Right ventricle myocardium superior (tissue), 1 donor: ENCODE data around the gene MAP2K6. TPM values are rescaled to one million over a fixed set of nuclear protein-coding genes. Genes with fewer than 3 reads are reported as not detected.

Source experiments
- ATAC-seq: fragments of 200-7000 bp; cut with Tn5 transposase; one replicate; pipeline ENCODE4 v1.9.1; 2020; ENCODE audit warnings: mild to moderate bottlenecking; ENCODE audit not compliant: poor library complexity
- DNase-seq: peaks from one replicate; pipeline ENCODE4 v3.0.0-alpha.2; 2020
- intact Hi-C: fragments of 100-400 bp; cut with DNase I; formaldehyde crosslinking; loops from one replicate; pipeline ENCODE4 v1.11.2; 2022
- total RNA-seq: library from RNA; stranded (reverse); fragmentation: NEBNext Ultra II Directional; extraction: Animal tissue kit (Norgen Biotek cat#: 25700); gene quantifications from one replicate; pipeline ENCODE4 v1.2.1, GENCODE V29; 2021
- donor health status: DM: no; HTN: yes; CAD: no; lungs with severe emphysema.

The MAP2K6 gene
- total RNA-seq, 1 donor from 2014 or later = 2.8 TPM

DNA sequence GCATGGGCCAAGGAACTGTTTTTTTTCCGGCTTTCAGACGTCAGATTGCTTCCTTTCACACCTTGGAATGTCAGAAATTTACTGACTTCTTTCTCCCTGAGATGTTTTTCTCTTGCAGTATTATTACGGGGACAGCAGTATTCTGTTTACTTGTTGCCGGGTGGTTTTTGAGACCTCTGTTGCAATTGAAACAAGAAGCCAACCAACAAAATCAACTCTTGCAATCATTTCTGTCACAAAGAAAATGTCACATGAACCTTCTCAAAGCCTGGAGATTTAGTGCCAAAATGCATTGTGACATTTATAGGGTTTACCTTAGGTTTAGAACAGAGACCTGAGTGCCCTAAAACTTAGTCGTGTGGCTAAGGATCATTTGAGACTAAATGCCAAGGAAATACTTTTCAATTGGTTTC, 174.3 kb downstream of the MAP2K6 start:
- ATAC-seq (no peak), DNase-seq (no peak)
- intact Hi-C loops = no loop called here

DNA sequence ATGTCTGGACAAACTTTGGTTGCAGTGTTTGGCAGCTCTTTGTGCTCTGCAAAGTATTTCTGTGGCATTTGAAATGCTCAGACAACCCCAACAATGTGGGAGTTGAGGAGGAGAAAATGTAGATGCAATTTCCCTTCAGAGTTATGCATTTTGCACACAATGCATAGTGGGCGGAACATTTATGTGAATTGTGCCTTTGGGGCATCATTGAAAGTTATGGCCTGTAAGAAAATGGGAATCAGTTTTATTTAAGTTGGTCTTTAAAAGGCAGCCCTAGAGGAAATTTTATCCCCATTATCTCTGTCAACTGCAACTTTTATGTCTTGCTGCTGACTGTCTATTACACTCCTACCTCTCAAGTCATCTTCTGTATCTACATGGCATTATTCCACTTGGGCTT, 176.2 kb downstream of the MAP2K6 start:
- DNase-seq (no peak), ATAC-seq (no peak)
- intact Hi-C loops = no loop called here

DNA sequence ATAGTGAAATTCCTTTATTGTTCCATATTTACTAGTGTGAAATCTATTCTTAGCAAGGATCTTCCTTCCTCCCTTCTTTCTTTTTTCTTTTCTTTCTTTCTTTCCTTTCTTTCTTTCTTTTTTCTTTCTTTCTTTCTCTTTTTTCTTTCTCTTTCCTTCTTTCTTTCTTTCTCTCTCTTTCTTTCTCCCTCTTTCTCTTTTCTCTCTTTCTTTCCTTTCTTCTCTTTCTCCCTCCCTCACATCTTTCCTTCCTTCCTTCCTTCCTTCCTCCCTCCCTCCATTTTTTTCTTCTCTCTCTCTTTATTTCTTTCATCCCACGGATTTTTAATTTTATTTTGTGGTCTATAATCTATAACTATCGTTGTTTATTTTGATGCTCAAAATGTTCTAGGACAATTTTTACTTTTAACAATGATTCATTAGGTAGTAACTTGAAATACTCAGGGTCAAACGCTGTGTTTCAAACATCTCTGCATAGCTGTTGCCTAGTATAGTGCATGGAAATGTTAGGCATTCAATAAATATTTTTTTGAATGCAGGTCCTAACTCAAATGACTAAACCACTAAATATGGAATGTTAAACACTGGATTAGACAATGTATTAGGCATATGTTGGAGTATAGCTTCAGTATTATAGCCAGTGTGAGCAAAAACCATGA, 178.3 kb downstream of the MAP2K6 start:
- DNase-seq (no peak), ATAC-seq (no peak)
- intact Hi-C loops = no loop called here

DNA sequence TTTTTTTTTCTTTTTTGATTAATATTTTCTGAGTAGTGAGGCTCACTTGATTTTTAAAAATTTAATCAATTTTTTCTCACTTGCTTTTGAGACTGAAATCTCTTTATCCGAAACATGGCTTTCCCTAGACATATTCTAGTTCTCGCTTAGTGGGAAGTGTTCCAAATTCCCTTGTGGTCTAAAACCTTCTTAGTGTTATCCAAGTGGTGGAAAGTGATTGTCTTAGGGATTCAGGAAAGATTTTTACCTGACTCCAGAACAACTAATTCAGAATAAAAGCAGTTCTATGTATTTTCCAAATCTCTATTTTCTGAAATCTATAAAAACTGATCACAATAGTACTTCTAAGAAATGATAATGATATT, 178.8 kb downstream of the MAP2K6 start:
- no peak for DNase-seq
- no peak for ATAC-seq
- intact Hi-C loops = no loop called here

DNA sequence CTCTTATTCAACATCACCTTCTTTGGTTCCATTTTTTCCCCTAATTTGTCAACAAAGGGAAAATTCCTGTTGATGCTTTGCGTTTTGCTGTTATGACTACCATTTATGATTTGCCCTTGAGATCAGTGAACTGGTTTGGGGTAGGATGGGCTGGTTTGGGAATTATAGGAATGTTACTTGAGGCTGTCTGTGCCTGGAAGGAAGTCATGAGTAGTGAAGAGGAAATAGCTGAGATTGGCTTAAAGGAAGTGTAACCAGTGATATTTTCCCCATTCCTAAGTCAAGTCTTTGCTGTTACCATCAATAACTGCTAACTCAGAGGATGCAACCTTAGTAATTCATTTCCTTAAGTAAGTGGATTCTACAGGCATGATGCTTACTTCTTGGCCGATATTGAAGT, 179.2 kb downstream of the MAP2K6 start:
- ATAC-seq = no peak
- intact Hi-C loops = no loop called here

DNA sequence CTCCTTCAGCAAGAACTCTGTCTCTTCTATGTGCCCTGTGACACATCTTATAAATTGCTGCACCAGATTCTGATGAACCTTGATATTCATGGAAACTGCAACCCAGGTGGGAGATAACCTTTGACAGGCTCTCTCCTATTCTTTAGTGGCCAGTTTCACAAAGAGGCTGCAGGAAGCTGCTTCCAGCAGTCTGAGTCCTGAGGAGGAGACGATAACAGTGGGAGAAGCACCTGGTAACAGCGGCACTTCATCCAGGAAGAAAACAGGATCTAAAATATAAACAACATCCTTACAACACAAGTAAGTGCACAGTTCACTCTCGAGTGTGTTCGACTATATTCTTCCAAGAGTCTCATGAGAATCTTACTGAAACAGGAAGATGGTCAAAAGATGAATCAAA, 180.1 kb downstream of the MAP2K6 start:
- intact Hi-C loops = no loop called here
- DNase-seq (no peak), ATAC-seq (no peak)

More for the DNA sequence above, 179.2 kb downstream of the MAP2K6 start:
- DNase-seq = no peak

DNA sequence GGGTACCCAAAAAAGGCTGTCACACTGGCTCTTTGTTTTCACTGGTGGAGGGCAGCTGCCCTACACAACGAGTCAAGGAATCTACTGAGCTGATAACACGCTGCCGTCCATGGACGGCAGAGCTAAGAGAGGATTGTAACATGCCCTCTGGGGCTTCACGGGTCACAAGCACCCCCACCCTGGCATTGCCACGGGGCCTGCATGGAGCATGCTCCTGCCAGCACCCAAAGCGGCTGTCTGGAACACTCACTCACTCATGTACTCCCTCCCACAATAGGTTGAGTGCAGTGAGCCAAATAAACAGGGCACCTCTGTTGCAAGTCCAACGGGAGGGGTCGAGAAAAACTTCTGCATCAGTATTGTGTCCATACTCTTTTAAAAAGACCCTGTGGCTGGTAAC, 181.6 kb downstream of the MAP2K6 start:
- intact Hi-C loops = no loop called here
- ATAC-seq (no peak), DNase-seq (no peak)

DNA sequence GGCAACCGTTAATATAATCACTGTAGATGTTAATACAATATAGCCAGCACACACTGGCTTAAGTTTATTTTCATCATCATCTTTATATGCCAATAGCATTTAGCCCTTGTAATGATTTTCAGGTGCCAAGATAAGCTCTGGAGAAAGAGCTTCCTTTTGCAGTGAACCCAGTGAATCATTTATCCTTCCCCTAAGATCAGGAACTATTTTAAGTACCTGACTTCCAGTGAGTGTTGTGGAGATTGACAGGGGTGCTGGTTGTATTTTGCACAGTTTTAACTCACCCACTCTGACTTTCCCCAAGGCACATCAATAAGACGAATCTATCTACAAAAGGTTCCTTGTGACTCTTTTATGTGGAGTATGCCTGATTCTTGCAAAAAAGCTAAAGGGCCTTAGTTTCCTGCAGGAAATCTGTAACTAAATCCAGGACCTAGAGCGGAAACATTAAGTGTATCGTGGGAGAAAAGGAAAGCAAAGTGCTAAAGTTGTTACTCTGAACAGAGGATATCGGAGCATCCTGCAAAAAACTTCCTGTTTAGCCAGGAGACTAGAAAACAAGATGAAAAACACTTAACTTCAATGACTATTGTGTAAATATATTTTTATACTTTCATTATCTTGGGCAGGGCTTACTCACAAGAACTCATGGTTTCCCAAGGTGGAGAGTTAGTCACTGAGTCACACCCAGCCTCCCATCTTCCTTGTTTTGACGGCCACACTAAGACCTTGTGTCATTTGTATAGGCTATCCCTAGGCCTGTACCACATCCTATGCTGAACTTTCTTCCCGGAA, 183.6 kb downstream of the MAP2K6 start:
- no peak for ATAC-seq
- DNase-seq = no peak
- intact Hi-C loops = no loop called here

DNA sequence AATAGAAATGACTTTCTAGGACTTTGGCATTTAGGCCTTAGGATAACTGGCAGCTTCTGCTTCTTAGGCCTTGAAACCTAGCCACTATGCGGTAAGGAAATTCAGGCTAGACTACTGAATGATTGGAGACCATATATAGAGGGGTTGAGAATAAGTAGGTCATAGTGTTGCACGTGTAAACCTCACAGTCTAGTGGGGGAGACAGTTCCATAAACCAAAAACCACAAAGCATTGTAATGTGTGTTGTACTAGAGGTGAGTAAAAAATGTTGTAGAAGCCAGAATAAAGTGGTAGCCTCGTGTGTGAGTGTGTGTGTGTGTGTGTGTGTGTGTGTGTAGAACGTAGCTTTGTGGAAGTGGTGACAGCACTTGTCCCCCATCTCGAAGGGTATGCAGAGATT, 188.5 kb downstream of the MAP2K6 start:
- DNase-seq = no peak
- intact Hi-C loops = loop anchor here (10.0 kb wide), 1 partner anchor 542 kb away; no protein-coding TSS in a partner anchor
- no peak for ATAC-seq

Other genes starting within 250 kb of the MAP2K6 start
- 6.9 TPM for gene ABCA10, start 185.9 kb upstream of the MAP2K6 start, total RNA-seq
- 20.2 TPM for gene ABCA5, start 87.6 kb upstream of the MAP2K6 start, total RNA-seq